Measurements from ENCODE around the gene RELT. TPM values are rescaled to one million over a fixed set of nuclear protein-coding genes. Genes with fewer than 3 reads are reported as not detected.

Gene RELT
- total and polyA plus RNA-seq, 2 of the 13 experiments (the other 11 are each of a cell fraction or from before 2014, with no cell fraction given), result 2.5 to 4.7 TPM

DNA sequence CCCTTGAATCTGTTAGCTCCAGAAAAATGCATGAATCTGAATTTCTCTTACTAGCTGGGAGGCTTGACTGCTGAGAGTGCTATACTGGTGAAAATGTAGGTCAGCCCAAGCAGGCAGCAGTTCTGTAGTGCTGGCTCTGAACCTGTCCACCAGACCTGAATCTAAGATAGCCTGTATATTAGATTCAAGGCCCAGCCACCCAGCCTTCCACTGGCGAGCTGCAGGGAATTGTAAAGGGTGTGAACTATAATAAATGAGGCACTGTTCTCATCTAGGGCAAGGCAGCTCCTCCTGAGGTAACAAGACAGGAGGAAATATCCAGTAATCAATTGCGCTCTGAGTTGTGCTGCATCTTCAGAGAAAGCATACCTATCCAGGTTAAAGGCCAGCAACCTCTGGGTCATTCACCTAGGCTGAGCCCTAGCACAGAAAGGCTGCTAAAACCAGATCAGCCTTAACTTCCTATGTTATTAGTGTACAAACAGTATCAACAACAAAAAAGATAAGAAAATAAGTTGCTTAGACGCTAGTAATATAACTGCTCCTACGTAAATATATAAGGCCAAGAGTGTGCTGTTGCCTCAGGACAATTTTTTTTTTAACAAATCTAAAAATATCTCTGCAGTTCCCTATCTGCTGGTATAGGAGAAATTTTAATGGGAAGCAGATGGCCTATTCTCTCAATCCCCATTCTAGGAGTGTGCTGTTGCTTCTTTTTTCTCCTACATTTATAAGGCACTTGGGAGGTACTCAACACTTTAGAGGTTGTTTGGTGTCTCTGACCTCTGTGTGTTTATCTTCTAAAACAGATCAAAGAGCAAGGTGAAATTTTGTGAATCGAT lies 63.0 kb downstream of the RELT start (continued):
- no peak for TF ChIP-seq ZNF644 (CRISPR knock-in tag; IDR thresholded peaks at IDR 0.05; ENCODE audit: low read depth)
- TF ChIP-seq TCF12 (IDR thresholded peaks at IDR 0.05), result no peak
- no peak for TF ChIP-seq TCF12 (CRISPR knock-in tag; IDR thresholded peaks at IDR 0.05)
- TF ChIP-seq FOXA3 (CRISPR knock-in tag; IDR thresholded peaks at IDR 0.05), result 0 out of 2 replicates have a peak, but pooled peaks have one; percentile 45
- TF ChIP-seq PHF21A (CRISPR knock-in tag; IDR thresholded peaks at IDR 0.05), result 0 out of 2 replicates have a peak, but pooled peaks have one; percentile 39
- TF ChIP-seq SP5 (CRISPR knock-in tag; IDR thresholded peaks at IDR 0.05; ENCODE audit: borderline replicate concordance, low read depth), result no peak
- TF ChIP-seq, protein P1, sequence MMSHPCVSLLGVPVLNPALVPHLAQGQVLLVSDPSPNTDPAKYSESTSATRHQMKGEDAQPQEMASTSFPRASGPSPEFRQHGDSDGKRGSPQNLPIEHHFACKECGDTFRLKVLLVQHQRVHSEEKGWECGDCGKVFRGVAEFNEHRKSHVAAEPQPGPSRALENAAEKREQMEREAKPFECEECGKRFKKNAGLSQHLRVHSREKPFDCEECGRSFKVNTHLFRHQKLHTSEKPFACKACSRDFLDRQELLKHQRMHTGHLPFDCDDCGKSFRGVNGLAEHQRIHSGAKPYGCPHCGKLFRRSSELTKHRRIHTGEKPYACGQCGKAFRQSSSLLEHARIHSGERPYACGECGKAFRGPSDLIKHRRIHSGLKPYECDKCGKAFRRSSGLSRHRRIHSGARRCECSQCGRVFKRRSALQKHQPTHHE (CRISPR knock-in tag; IDR thresholded peaks at IDR 0.05; ENCODE audit: borderline replicate concordance), result no peak
- no peak for TF ChIP-seq ZNF224 (CRISPR knock-in tag; IDR thresholded peaks at IDR 0.05)
- no peak for TF ChIP-seq ZSCAN20 (CRISPR knock-in tag; IDR thresholded peaks at IDR 0.05; ENCODE audit: borderline replicate concordance)
- TF ChIP-seq MAFK (conservative IDR thresholded peaks at IDR 0.05 in 1 of 2, IDR thresholded peaks at IDR 0.05 in 1 of 2; ENCODE audit: low read length in 2 of 2), result no peak
- TF ChIP-seq, protein P2, sequence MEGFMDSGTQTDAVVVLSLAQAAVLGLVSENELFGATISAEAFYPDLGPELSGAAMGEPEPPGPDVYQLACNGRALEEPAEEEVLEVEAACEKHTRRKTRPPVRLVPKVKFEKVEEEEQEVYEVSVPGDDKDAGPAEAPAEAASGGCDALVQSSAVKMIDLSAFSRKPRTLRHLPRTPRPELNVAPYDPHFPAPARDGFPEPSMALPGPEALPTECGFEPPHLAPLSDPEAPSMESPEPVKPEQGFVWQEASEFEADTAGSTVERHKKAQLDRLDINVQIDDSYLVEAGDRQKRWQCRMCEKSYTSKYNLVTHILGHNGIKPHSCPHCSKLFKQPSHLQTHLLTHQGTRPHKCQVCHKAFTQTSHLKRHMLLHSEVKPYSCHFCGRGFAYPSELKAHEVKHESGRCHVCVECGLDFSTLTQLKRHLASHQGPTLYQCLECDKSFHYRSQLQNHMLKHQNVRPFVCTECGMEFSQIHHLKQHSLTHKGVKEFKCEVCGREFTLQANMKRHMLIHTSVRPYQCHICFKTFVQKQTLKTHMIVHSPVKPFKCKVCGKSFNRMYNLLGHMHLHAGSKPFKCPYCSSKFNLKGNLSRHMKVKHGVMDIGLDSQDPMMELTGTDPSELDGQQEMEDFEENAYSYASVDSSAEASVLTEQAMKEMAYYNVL (CRISPR knock-in tag; IDR thresholded peaks at IDR 0.05; ENCODE audit: borderline replicate concordance), result no peak
- no peak for TF ChIP-seq TP53 (CRISPR knock-in tag; conservative IDR thresholded peaks at IDR 0.05)
- no peak for TF ChIP-seq ZNF775 (CRISPR knock-in tag; IDR thresholded peaks at IDR 0.05; ENCODE audit: borderline replicate concordance)
- TF ChIP-seq RXRB (CRISPR knock-in tag; IDR thresholded peaks at IDR 0.05; ENCODE audit: borderline replicate concordance), result no peak
- 0 out of 2 replicates have a peak, but pooled peaks have one; percentile 19 for TF ChIP-seq THAP11 (CRISPR knock-in tag; IDR thresholded peaks at IDR 0.05)
- peak; percentile 46; the same call in 1 of the 2 replicates for TF ChIP-seq HNF4G (IDR thresholded peaks at IDR 0.05; ENCODE audit: borderline replicate concordance, low read depth, low read length)
- TF ChIP-seq HNF4G (CRISPR knock-in tag; IDR thresholded peaks at IDR 0.05; ENCODE audit: borderline replicate concordance, low read depth), result no peak
- no peak for TF ChIP-seq TEAD2 (CRISPR knock-in tag; IDR thresholded peaks at IDR 0.05)
- TF ChIP-seq, protein P3, sequence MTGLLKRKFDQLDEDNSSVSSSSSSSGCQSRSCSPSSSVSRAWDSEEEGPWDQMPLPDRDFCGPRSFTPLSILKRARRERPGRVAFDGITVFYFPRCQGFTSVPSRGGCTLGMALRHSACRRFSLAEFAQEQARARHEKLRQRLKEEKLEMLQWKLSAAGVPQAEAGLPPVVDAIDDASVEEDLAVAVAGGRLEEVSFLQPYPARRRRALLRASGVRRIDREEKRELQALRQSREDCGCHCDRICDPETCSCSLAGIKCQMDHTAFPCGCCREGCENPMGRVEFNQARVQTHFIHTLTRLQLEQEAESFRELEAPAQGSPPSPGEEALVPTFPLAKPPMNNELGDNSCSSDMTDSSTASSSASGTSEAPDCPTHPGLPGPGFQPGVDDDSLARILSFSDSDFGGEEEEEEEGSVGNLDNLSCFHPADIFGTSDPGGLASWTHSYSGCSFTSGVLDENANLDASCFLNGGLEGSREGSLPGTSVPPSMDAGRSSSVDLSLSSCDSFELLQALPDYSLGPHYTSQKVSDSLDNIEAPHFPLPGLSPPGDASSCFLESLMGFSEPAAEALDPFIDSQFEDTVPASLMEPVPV (CRISPR knock-in tag; IDR thresholded peaks at IDR 0.05), result no peak
- no peak for TF ChIP-seq ZNF3 (CRISPR knock-in tag; IDR thresholded peaks at IDR 0.05)
- no peak for TF ChIP-seq ARNTL (CRISPR knock-in tag; IDR thresholded peaks at IDR 0.05)
- no peak for TF ChIP-seq ZNF547 (CRISPR knock-in tag; IDR thresholded peaks at IDR 0.05)
- no peak for TF ChIP-seq ATRX (CRISPR knock-in tag; IDR thresholded peaks at IDR 0.05; ENCODE audit: borderline replicate concordance)
